Body of pancreas (tissue), 4 donors: Measurements from ENCODE around the gene RASA2.

ENCODE experiments used
- POLR2A ChIP-seq, 3 donors: fragments of 450-650 bp; IDR thresholded peaks; one replicate each; pipeline ENCODE4 v1.6.1; 2016; ENCODE audit warnings: antibody characterized with exemption in 3 of 3, mild to moderate bottlenecking in 2 of 3
- TF ChIP-seq, protein P1 (sequence below), 7 experiments: fragments of 450-650 bp in 4 of 7; fragments of 200-600 bp in 3 of 7; sonication (generic) in 3 of 7; IDR thresholded peaks; one replicate each; pipeline ENCODE4 v1.5.1; 2016 to 2019; ENCODE audit warnings: antibody characterized with exemption in 7 of 7

DNA sequence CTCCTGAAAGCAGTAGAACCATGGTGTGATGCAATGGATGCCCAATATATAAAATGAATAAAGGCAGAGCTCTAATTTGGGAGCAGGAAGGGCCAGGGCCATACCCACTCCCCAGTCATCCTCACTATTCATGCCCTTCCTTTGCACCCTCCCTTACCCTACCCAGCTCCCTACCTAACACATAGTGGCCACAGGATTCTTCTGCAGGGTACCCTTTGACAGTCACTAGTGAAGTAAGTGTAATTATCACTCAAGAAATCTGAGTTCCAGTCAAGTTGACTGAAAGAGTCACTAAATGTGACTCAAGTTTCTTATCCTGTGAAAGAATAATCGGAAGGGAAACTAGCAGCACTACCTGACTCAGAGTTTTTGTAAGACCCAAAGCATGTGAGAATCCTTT lies 69.2 kb downstream of the RASA2 start:
- TF ChIP-seq, protein P1, sequence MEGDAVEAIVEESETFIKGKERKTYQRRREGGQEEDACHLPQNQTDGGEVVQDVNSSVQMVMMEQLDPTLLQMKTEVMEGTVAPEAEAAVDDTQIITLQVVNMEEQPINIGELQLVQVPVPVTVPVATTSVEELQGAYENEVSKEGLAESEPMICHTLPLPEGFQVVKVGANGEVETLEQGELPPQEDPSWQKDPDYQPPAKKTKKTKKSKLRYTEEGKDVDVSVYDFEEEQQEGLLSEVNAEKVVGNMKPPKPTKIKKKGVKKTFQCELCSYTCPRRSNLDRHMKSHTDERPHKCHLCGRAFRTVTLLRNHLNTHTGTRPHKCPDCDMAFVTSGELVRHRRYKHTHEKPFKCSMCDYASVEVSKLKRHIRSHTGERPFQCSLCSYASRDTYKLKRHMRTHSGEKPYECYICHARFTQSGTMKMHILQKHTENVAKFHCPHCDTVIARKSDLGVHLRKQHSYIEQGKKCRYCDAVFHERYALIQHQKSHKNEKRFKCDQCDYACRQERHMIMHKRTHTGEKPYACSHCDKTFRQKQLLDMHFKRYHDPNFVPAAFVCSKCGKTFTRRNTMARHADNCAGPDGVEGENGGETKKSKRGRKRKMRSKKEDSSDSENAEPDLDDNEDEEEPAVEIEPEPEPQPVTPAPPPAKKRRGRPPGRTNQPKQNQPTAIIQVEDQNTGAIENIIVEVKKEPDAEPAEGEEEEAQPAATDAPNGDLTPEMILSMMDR (IDR thresholded peaks at IDR 0.05) = no peak
- no peak for TF ChIP-seq POLR2A (IDR thresholded peaks at IDR 0.05)
